Suprapubic skin (tissue), 4 donors: ENCODE results near the gene BTK. TPM values are rescaled to one million over a fixed set of nuclear protein-coding genes. Genes with fewer than 3 reads are reported as not detected.

Source experiments
- DNase-seq, 2 donors: peaks; one replicate each; pipeline ENCODE4 v3.0.0-alpha.2; 2019; ENCODE audit warnings: low spot score in 2 of 2
- H3K27ac ChIP-seq: fragments of 200-600 bp; sonication (generic); one replicate; pipeline ENCODE4 v1.5.1; 2019
- H3K27me3 ChIP-seq: fragments of 200-600 bp; sonication (generic); one replicate; pipeline ENCODE4 v1.5.1; 2019
- H3K36me3 ChIP-seq: fragments of 200-600 bp; sonication (generic); one replicate; pipeline ENCODE4 v1.5.1; 2019
- H3K4me1 ChIP-seq: fragments of 200-600 bp; sonication (generic); one replicate; pipeline ENCODE4 v1.5.1; 2019
- H3K4me3 ChIP-seq: fragments of 200-600 bp; sonication (generic); one replicate; pipeline ENCODE4 v1.5.1; 2019; ENCODE audit warnings: mild to moderate bottlenecking
- H3K9me3 ChIP-seq: fragments of 200-600 bp; sonication (generic); one replicate; pipeline ENCODE4 v1.5.1; 2019
- EP300 ChIP-seq: sonication (generic); formaldehyde crosslinking; IDR thresholded peaks from one replicate; pipeline ENCODE4 v1.6.1; 2017; ENCODE audit warnings: antibody characterized with exemption
- POLR2A ChIP-seq, 2 donors: fragments of 450-650 bp; IDR thresholded peaks; one replicate each; pipeline ENCODE4 v1.6.1; 2017; ENCODE audit warnings: antibody characterized with exemption in 2 of 2, mild to moderate bottlenecking in 2 of 2, moderate library complexity in 2 of 2
- POLR2AphosphoS5 ChIP-seq, 3 donors: sonication (generic); formaldehyde crosslinking; IDR thresholded peaks; one replicate each; pipeline ENCODE4 v1.6.1; 2017; ENCODE audit warnings: antibody characterized with exemption in 3 of 3
- WGBS: methylation state at CpG from one replicate; pipeline ENCODE4 v1.1.5; 2018; 5-methylcytosine and 5-hydroxymethylcytosine counted together
- total RNA-seq, 4 donors: library from RNA; depleted of rRNA; stranded (reverse); fragments of >200 nt; gene quantifications; one replicate each; pipeline ENCODE4 v1.1.0, GENCODE V29; 2016
- TF ChIP-seq, protein P1 (sequence below), 2 donors: fragments of 200-600 bp in 1 of 2; fragments of 450-650 bp in 1 of 2; sonication (generic) in 1 of 2; IDR thresholded peaks; one replicate each; pipeline ENCODE4 v1.5.1; 2016 to 2019; ENCODE audit warnings: antibody characterized with exemption in 2 of 2, mild to moderate bottlenecking in 1 of 2, moderate library complexity in 1 of 2

Gene BTK
- total RNA-seq, 4 donors from 2014 or later, result 1.4 to 6.8 (median 1.9) TPM

DNA sequence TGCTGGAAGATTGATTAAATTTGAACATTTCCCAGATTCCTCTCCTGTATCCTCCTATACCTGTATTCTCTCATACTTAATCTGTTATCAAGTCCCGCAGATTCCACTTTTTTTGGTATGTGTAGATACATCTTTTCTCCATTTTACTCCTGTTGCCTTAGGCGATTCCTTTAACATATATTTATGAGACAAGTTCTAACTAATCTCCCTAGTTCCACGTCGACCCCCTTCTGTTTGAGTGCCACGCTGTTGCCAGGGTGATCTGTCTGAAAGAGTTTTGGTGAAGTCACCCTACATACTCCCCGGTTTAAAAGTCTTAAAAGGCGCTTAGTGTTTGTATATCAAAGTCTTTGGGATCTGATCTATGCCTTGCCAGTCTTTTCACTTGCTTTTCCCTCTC, 24.5 kb upstream of the BTK start:
- Histone ChIP-seq H3K4me3 (no peak overlapping the region), H3K9me3 (no peaks in the 10 kb centered on the region), H3K36me3 (peaks cover 12% of the 10 kb centered on the region), H3K27ac (no peak overlapping the region), H3K27me3 (no peaks in the 10 kb centered on the region), H3K4me1 (peaks cover 22% of the 10 kb centered on the region)
- DNase-seq, result no peak
- TF ChIP-seq POLR2AphosphoS5 (IDR thresholded peaks at IDR 0.05) (no peak), POLR2A (IDR thresholded peaks at IDR 0.05) (no peak), EP300 (no peak)
- TF ChIP-seq, protein P1, sequence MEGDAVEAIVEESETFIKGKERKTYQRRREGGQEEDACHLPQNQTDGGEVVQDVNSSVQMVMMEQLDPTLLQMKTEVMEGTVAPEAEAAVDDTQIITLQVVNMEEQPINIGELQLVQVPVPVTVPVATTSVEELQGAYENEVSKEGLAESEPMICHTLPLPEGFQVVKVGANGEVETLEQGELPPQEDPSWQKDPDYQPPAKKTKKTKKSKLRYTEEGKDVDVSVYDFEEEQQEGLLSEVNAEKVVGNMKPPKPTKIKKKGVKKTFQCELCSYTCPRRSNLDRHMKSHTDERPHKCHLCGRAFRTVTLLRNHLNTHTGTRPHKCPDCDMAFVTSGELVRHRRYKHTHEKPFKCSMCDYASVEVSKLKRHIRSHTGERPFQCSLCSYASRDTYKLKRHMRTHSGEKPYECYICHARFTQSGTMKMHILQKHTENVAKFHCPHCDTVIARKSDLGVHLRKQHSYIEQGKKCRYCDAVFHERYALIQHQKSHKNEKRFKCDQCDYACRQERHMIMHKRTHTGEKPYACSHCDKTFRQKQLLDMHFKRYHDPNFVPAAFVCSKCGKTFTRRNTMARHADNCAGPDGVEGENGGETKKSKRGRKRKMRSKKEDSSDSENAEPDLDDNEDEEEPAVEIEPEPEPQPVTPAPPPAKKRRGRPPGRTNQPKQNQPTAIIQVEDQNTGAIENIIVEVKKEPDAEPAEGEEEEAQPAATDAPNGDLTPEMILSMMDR (IDR thresholded peaks at IDR 0.05), result no peak
- 32% methylated on average over 7 of the region's 7 CpGs for WGBS

DNA sequence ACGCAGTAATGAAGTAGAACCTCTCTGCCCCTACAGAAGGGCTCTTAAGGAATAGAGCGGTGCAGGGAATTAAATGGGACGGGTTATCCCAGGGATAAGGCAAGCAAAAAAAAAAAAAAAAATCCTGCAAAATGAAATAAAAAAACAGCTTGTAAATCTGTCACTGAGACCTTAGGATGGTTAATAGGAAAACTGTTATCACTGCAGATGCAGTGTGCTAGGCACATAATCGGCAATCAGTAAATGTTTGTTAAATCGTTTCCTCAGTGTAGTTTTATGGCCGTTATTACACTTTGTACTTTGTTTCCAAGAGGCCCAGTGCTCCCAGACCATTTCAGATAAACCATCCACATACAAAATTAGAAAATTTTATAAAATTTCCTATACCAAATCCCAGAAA, 23.1 kb upstream of the BTK start:
- peak overlapping the region; percentile 94 for H3K27ac ChIP-seq
- H3K36me3 ChIP-seq, result peaks cover 12% of the 10 kb centered on the region
- 38% methylated on average over 6 of the region's 6 CpGs for WGBS
- DNase-seq, result no peak
- H3K27me3 ChIP-seq, result no peaks in the 10 kb centered on the region
- no peaks in the 10 kb centered on the region for H3K9me3 ChIP-seq
- peaks cover 22% of the 10 kb centered on the region for H3K4me1 ChIP-seq
- TF ChIP-seq EP300 (no peak), POLR2AphosphoS5 (IDR thresholded peaks at IDR 0.05) (no peak), POLR2A (IDR thresholded peaks at IDR 0.05) (no peak)
- TF ChIP-seq, protein P1 (IDR thresholded peaks at IDR 0.05), result no peak
- H3K4me3 ChIP-seq, result peak overlapping the region; percentile 60

DNA sequence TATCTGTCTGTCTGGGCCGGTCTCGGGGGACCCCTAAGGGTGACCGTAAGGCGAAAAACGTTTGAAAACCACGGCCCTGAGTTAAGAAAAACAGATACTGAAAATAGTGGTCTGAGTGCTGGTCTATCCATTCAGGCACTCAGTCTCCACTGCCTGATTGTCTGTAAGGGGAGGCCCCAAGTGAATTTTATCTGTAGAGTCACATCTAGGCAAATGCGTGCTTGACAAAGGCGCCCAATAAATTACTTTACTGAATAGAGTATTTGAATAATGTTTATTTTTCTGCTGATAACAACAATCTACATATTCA, 22.5 kb upstream of the BTK start:
- no peak for DNase-seq
- no peaks in the 10 kb centered on the region for H3K27me3 ChIP-seq
- H3K27ac ChIP-seq, result peak overlapping the region; percentile 94
- H3K36me3 ChIP-seq, result peaks cover 12% of the 10 kb centered on the region
- WGBS, result 45% methylated on average over 8 of the region's 8 CpGs
- H3K9me3 ChIP-seq, result no peaks in the 10 kb centered on the region
- H3K4me3 ChIP-seq, result peak overlapping the region; percentile 60
- H3K4me1 ChIP-seq, result peaks cover 22% of the 10 kb centered on the region
- TF ChIP-seq EP300, result no peak
- no peak for TF ChIP-seq POLR2AphosphoS5 (IDR thresholded peaks at IDR 0.05)
- no peak for TF ChIP-seq POLR2A (IDR thresholded peaks at IDR 0.05)
- TF ChIP-seq, protein P1 (IDR thresholded peaks at IDR 0.05), result no peak

DNA sequence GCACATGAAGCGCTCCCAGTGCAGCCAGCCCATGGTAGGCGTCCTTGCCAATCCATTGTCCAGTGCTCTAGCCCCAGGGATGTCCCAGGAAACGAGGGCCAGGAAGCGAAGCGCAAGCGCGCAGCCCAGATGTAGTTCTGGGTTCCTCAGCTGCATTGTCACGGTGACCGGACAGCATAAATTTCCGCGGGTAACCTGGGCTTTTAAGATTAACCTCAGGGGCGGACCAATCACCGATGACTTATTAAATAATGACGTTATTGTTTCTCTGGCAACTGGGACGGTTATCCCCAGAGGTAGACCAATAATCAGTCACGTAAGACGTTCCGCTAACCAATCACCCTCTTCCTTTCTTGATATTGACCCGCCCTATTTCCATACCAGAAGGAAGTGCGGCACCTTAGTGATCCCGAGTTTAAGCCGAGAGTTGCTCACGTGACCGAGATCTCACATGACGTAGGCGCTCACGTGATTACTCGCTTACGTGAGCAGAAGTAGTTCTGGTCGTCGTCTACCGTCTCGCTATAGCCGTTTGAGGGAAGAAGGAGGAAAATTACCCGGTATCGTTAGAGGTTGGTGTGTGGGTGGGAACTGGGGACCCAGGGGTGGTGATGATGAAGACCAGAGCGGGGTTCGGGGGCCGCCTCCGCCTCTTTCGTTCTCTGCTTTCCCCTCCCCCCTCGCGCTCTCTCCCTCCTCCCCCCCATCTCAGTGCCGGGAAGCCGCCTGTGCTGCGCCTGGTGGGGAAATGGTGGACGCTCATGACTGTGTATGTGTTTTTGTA, 21.9 kb upstream of the BTK start, which contains the start of the genes GLA and HNRNPH2:
Gene GLA (minus strand): TSS at position 178 of the 784 bp plus-strand sequence. CDS start 22 bp downstream, at position 156.
Gene HNRNPH2 (plus strand): TSS at position 475 of the 784 bp plus-strand sequence. CDS start 3,767 bp downstream, outside the sequence.
- TF ChIP-seq EP300, result no peak
- peak; percentile 68 to 95 (median 73) for TF ChIP-seq POLR2AphosphoS5 (IDR thresholded peaks at IDR 0.05)
- TF ChIP-seq, protein P1 (IDR thresholded peaks at IDR 0.05), result no peak
- peak in 1 of 2 donors; percentile 69 for TF ChIP-seq POLR2A (IDR thresholded peaks at IDR 0.05)
- Histone ChIP-seq H3K27me3 (no peaks in the 10 kb centered on the region), H3K36me3 (peaks cover 11% of the 10 kb centered on the region), H3K9me3 (no peaks in the 10 kb centered on the region), H3K4me1 (peaks cover 22% of the 10 kb centered on the region), H3K27ac (peak within 1 kb of the TSS; percentile 94), H3K4me3 (peak within 1 kb of the TSS; percentile 60)
- WGBS, result 48% methylated on average over 46 of the region's 47 CpGs
- peak; percentile 93 to 95 for DNase-seq

DNA sequence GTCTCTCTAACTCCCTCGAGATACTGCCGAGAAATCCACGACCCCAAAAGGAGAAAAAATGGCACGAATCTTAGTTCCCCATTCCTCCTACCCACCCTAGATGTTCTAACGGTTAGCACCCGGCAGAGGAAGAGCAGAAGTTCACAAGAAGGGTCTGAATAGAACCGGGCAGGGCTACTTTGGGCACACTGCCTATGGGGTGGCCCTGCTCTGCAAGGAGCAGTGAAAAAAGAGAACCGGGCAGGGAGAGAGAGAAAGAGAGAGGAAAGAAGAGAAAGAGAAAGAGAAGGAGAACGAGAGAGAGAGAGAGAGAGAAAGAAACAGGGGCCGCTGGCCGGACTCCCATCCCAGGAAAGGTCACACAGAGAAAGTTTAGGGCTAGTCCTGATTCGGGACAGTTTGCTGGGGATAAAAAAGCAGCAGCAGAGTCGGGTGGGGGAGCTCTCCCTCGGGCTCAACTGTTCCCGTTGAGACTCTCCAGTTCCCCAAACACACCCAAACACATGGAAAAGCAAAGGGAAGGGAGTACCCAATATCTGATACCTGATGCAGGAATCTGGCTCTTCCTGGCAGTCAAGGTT, 21.3 kb upstream of the BTK start:
- whole genome bisulfite sequencing, result 41% methylated on average over 15 of the region's 15 CpGs
- DNase-seq, result no peak

More for the DNA sequence above, 21.3 kb upstream of the BTK start:
- peak overlapping the region; percentile 94 for H3K27ac ChIP-seq
- peaks cover 22% of the 10 kb centered on the region for H3K4me1 ChIP-seq
- H3K9me3 ChIP-seq, result no peaks in the 10 kb centered on the region
- H3K4me3 ChIP-seq, result peak overlapping the region; percentile 60
- peaks cover 4% of the 10 kb centered on the region for H3K36me3 ChIP-seq
- no peaks in the 10 kb centered on the region for H3K27me3 ChIP-seq
- TF ChIP-seq POLR2AphosphoS5 (IDR thresholded peaks at IDR 0.05) (no peak), EP300 (no peak), POLR2A (IDR thresholded peaks at IDR 0.05) (no peak)
- TF ChIP-seq, protein P1 (IDR thresholded peaks at IDR 0.05), result no peak
